H9 (cell line): ENCODE measurements around the gene ASIC1. TPM values are rescaled to one million over a fixed set of nuclear protein-coding genes. Genes with fewer than 3 reads are reported as not detected.

ENCODE experiments used
- DNase-seq: peaks from one replicate; pipeline ENCODE4 v3.0.0-alpha.2; 2017
- H2AFZ ChIP-seq: one replicate; pipeline ENCODE4 v1.6.1; 2013; ENCODE audit warnings: mild to moderate bottlenecking, low read length, control low read depth, moderate library complexity
- H2AK5ac ChIP-seq: 2 replicates; pipeline ENCODE4 v1.6.1; 2013; ENCODE audit warnings: low read length, control low read depth, mixed read lengths; ENCODE audit not compliant: insufficient read length
- H2BK120ac ChIP-seq: one replicate; pipeline ENCODE4 v1.6.1; 2013; ENCODE audit warnings: low read depth, mild to moderate bottlenecking, low read length, control low read depth, inconsistent platforms; ENCODE audit not compliant: poor library complexity, severe bottlenecking
- H2BK12ac ChIP-seq: 2 replicates; pipeline ENCODE4 v1.6.1; 2013; ENCODE audit warnings: low read length, control low read depth, mixed read lengths, low read depth; ENCODE audit not compliant: insufficient read length
- H2BK15ac ChIP-seq: 2 replicates; pipeline ENCODE4 v1.6.1; 2013; ENCODE audit warnings: low read depth, low read length, control low read depth
- H2BK20ac ChIP-seq: one replicate; pipeline ENCODE4 v1.6.1; 2013; ENCODE audit warnings: low read depth, mild to moderate bottlenecking, low read length, control low read depth, inconsistent platforms; ENCODE audit not compliant: poor library complexity, severe bottlenecking
- H2BK5ac ChIP-seq: 2 replicates; pipeline ENCODE4 v1.6.1; 2013; ENCODE audit warnings: low read length, control low read depth, mixed read lengths; ENCODE audit not compliant: insufficient read length
- H3K14ac ChIP-seq: 2 replicates; pipeline ENCODE4 v1.6.1; 2013; ENCODE audit warnings: low read length, control low read depth; ENCODE audit not compliant: insufficient read depth
- H3K18ac ChIP-seq: 2 replicates; pipeline ENCODE4 v1.6.1; 2013; ENCODE audit warnings: low read depth, mild to moderate bottlenecking, mixed read lengths, low read length, control low read depth; ENCODE audit not compliant: insufficient read length
- H3K23ac ChIP-seq: 2 replicates; pipeline ENCODE4 v1.6.1; 2013; ENCODE audit warnings: low read length, control low read depth, mixed read lengths, low read depth; ENCODE audit not compliant: insufficient read length
- H3K23me2 ChIP-seq: 2 replicates; pipeline ENCODE4 v1.6.1; 2013; ENCODE audit warnings: low read depth, mild to moderate bottlenecking, mixed read lengths, low read length, control low read depth; ENCODE audit not compliant: insufficient read length, poor library complexity, severe bottlenecking
- H3K27ac ChIP-seq: 2 replicates; pipeline ENCODE4 v1.5.1; 2013; ENCODE audit warnings: low read length, control low read depth, mixed read lengths, low read depth; ENCODE audit not compliant: insufficient read length
- H3K27me3 ChIP-seq: 2 replicates; pipeline ENCODE4 v1.6.1; 2013; ENCODE audit warnings: low read length, control low read depth, inconsistent platforms; ENCODE audit not compliant: insufficient read depth
- H3K4ac ChIP-seq: 2 replicates; pipeline ENCODE4 v1.6.1; 2013; ENCODE audit warnings: low read depth, mild to moderate bottlenecking, control low read depth, inconsistent platforms, low read length, moderate library complexity
- H3K4me1 ChIP-seq: 2 replicates; pipeline ENCODE4 v1.6.1; 2013; ENCODE audit warnings: low read length, control low read depth, inconsistent platforms; ENCODE audit not compliant: insufficient read depth
- H3K4me2 ChIP-seq: 2 replicates; pipeline ENCODE4 v1.6.1; 2013; ENCODE audit warnings: low read length, control low read depth, mixed read lengths; ENCODE audit not compliant: insufficient read length, insufficient read depth
- H3K56ac ChIP-seq: 2 replicates; pipeline ENCODE4 v1.6.1; 2013; ENCODE audit warnings: low read depth, mild to moderate bottlenecking, mixed read lengths, low read length, control low read depth; ENCODE audit not compliant: insufficient read length
- H3K79me1 ChIP-seq: 2 replicates; pipeline ENCODE4 v1.6.1; 2013; ENCODE audit warnings: low read depth, mild to moderate bottlenecking, moderate library complexity, low read length, control low read depth, inconsistent platforms; ENCODE audit not compliant: insufficient read depth, poor library complexity, severe bottlenecking
- H3K79me2 ChIP-seq: 2 replicates; pipeline ENCODE4 v1.6.1; 2013; ENCODE audit warnings: low read length, control low read depth, inconsistent platforms; ENCODE audit not compliant: insufficient read depth
- H3K9ac ChIP-seq: 2 replicates; pipeline ENCODE4 v1.6.1; 2013; ENCODE audit warnings: low read length, control low read depth, mixed read lengths; ENCODE audit not compliant: insufficient read length; ENCODE audit errors: extremely low read depth
- H3K9me3 ChIP-seq: one replicate; pipeline ENCODE4 v1.6.1; 2013; ENCODE audit warnings: low read depth, low read length, inconsistent platforms; ENCODE audit not compliant: control insufficient read depth
- H3T11ph ChIP-seq: one replicate; pipeline ENCODE4 v1.6.1; 2013; ENCODE audit warnings: mild to moderate bottlenecking, low read length, control low read depth, inconsistent platforms
- H4K20me1 ChIP-seq: one replicate; pipeline ENCODE4 v1.6.1; 2013; ENCODE audit not compliant: control insufficient read depth, insufficient read length, insufficient read depth
- H4K5ac ChIP-seq: 2 replicates; pipeline ENCODE4 v1.6.1; 2013; ENCODE audit warnings: low read depth, mild to moderate bottlenecking, mixed read lengths, low read length, control low read depth; ENCODE audit not compliant: insufficient read length
- H4K8ac ChIP-seq: replicated peaks from 2 replicates; pipeline ENCODE4 v1.6.1; 2013; ENCODE audit warnings: low read length, control low read depth, mixed read lengths, low read depth; ENCODE audit not compliant: insufficient read length
- H4K91ac ChIP-seq: 2 replicates; pipeline ENCODE4 v1.6.1; 2013; ENCODE audit warnings: low read depth, mild to moderate bottlenecking, moderate library complexity, mixed read lengths, low read length, control low read depth; ENCODE audit not compliant: insufficient read length
- H3K27ac Mint-ChIP-seq, 3 experiments: 2 replicates in 2 of 3; 3 replicates in 1 of 3; pipeline ENCODE4 v1.8.0; 2020 to 2021; ENCODE audit warnings: mixed read lengths in 3 of 3, mild to moderate bottlenecking in 1 of 3, moderate library complexity in 1 of 3
- H3K27me3 Mint-ChIP-seq: 2 replicates; pipeline ENCODE4 v1.8.0; 2021; ENCODE audit warnings: low read depth, mild to moderate bottlenecking, moderate library complexity, mixed read lengths
- H3K36me3 Mint-ChIP-seq, 3 experiments: 2 replicates in 2 of 3; 3 replicates in 1 of 3; pipeline ENCODE4 v1.8.0; 2020 to 2021; ENCODE audit warnings: low read depth in 3 of 3, mixed read lengths in 3 of 3; ENCODE audit not compliant: insufficient read depth in 1 of 3
- H3K4me1 Mint-ChIP-seq, 2 experiments: 2 replicates each; pipeline ENCODE4 v1.8.0; 2020; ENCODE audit warnings: mixed read lengths in 2 of 2
- H3K4me3 Mint-ChIP-seq, 2 experiments: 2 replicates in 1 of 2; 3 replicates in 1 of 2; pipeline ENCODE4 v1.8.0; 2020 to 2021; ENCODE audit warnings: mild to moderate bottlenecking in 2 of 2, mixed read lengths in 2 of 2, moderate library complexity in 1 of 2
- H3K9me3 Mint-ChIP-seq, 2 experiments: 2 replicates in 1 of 2; 3 replicates in 1 of 2; pipeline ENCODE4 v1.8.0; 2020; ENCODE audit warnings: mild to moderate bottlenecking in 2 of 2, mixed read lengths in 2 of 2, moderate library complexity in 1 of 2
- CTCF ChIP-seq: fragments of 200-600 bp; sonication (generic); conservative IDR thresholded peaks from 3 replicates; pipeline ENCODE4 v1.8.0; 2021; ENCODE audit warnings: antibody characterized with exemption, mild to moderate bottlenecking
- WGBS: extraction: QIAGEN DNeasy Blood & Tissue Kit; methylation state at CpG from one replicate; pipeline ENCODE4 v1.1.7; 2013; ENCODE audit warnings: missing lambda C conversion rate, low lambda C conversion rate, mixed read lengths; ENCODE audit not compliant: insufficient read length; ENCODE audit errors: extremely low coverage; 5-methylcytosine and 5-hydroxymethylcytosine counted together
- total RNA-seq: library from RNA; stranded (reverse); gene quantifications from 2 replicates; pipeline ENCODE4 v1.2.1, GENCODE V29; 2021

The ASIC1 gene
- total RNA-seq, 1 experiment from 2014 or later: 3.9 TPM

DNA sequence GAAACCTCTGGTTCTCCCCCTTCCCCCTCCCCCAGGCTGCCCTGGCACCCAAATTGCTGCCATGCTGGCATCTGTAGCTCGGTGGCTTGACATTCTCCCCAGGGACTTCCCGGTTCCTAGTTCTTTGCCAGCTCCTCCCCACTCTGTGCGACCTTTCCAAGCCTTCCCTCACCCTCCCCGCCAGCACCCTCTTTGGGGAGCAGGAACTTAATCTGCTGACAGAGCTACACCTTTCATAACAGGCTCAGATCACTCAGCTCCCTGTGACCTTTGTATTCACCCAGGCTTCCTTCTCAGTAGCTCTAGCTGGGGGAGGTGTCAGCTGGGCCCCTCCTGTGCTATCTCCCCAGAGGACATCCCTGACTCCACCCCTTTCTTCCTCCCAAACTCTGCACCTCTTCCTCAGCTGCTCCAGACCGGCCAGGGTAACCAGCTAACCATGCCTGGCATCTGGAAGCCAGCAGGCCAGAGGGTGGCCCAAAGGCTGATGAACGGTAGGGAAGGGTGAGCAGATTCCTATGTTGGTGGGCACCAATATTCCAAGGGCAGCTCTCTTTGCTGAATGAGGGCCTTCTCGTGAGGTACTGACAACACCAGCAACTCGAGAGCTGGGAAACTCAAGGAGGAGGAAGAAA is 52.8 kb downstream of the ASIC1 start:
- Histone ChIP-seq H4K5ac (no peak overlapping the region), H2AFZ (no peak overlapping the region), H2AK5ac (no peak overlapping the region), H3K9ac (no peak overlapping the region), H3K9me3 (no peaks in the 10 kb centered on the region), H3K4me2 (no peak overlapping the region), H3K23ac (no peak overlapping the region), H2BK12ac (no peak overlapping the region), H3K79me1 (no peaks in the 10 kb centered on the region), H2BK120ac (no peak overlapping the region), H3K27ac (no peak overlapping the region), H3K14ac (no peak overlapping the region), H4K8ac (no peak overlapping the region), H2BK20ac (no peak overlapping the region), H4K91ac (no peak overlapping the region), H3K4ac (no peak overlapping the region), H3K79me2 (no peaks in the 10 kb centered on the region), H3K4me1 (peaks cover 10% of the 10 kb centered on the region; the same call in 1 of the 2 replicates), H2BK5ac (no peak overlapping the region), H3K56ac (no peak overlapping the region), H2BK15ac (no peak overlapping the region), H3K27me3 (no peaks in the 10 kb centered on the region), H3K23me2 (peaks cover 3% of the 10 kb centered on the region), H3K18ac (no peak overlapping the region), H4K20me1 (no peaks in the 10 kb centered on the region), H3T11ph (no peak overlapping the region)
- Mint-ChIP-seq H3K9me3 (no peaks in the 10 kb centered on the region), H3K4me1 (peaks cover 15 to 26% of the 10 kb centered on the region in 2 experiments), H3K36me3 (no peaks in the 10 kb centered on the region; a peak in 1 of 7 replicates), H3K27me3 (no peaks in the 10 kb centered on the region; the same call in 1 of the 2 replicates), H3K27ac (peak overlapping the region in 2 of 3 experiments; percentile 70 to 93; a peak in 3 of 7 replicates), H3K4me3 (peak overlapping the region; percentile 36 to 60; a peak in 3 of 5 replicates)
- WGBS: no CpG with 5 or more reads among the region's 8 CpGs
- TF ChIP-seq CTCF: no peak
- DNase-seq: no peak
